HAP-1 (cell line): ENCODE data around the gene DIP2C.
"Not testable (repeated sequence)": the region's sequence is repeated elsewhere in the genome, so short reads cannot be mapped to it uniquely, and the experiment has no call there.

Source experiments
- DNase-seq, 2 experiments: peaks; one replicate each; pipeline ENCODE4 v3.0.0-alpha.2; 2016 to 2020; ENCODE audit warnings: low spot score in 2 of 2
- H3K27me3 ChIP-seq: fragments of 250-450 bp; sonication (Bioruptor Pico); 2 replicates; pipeline ENCODE4 v1.5.1; 2020; ENCODE audit warnings: low read depth, mild to moderate bottlenecking, moderate library complexity
- H3K36me3 ChIP-seq: fragments of 250-450 bp; sonication (Bioruptor Pico); replicated peaks from 2 replicates; pipeline ENCODE4 v1.5.1; 2020; ENCODE audit warnings: mild to moderate bottlenecking
- H3K4me1 ChIP-seq: fragments of 250-450 bp; sonication (Bioruptor Pico); 2 replicates; pipeline ENCODE4 v1.5.1; 2020; ENCODE audit warnings: mild to moderate bottlenecking
- H3K4me3 ChIP-seq: fragments of 250-450 bp; sonication (Bioruptor Pico); 2 replicates; pipeline ENCODE4 v1.5.1; 2020; ENCODE audit warnings: mild to moderate bottlenecking, moderate library complexity
- H3K9me3 ChIP-seq: fragments of 250-450 bp; sonication (Bioruptor Pico); 2 replicates; pipeline ENCODE4 v1.5.1; 2020; ENCODE audit warnings: mild to moderate bottlenecking, moderate library complexity
- in situ Hi-C: fragments of 300-500 bp; cut with MboI; formaldehyde crosslinking; loops from 3 replicates; pipeline ENCODE4 v1.14.3; 2020; ENCODE audit warnings: low sequenced_read_pairs, inconsistent platforms, mixed read lengths

DIP2C gene

GRCh38 chr10:278707-279106 lies 410.8 kb downstream of the DIP2C start:
- no peaks in the 10 kb centered on the region; the same call in 1 of the 2 replicates for H3K36me3 ChIP-seq
- H3K4me1 ChIP-seq = no peaks in the 10 kb centered on the region
- H3K4me3 ChIP-seq = no peak overlapping the region
- no peaks in the 10 kb centered on the region for H3K27me3 ChIP-seq
- in situ Hi-C loops = no loop called here
- no peak for DNase-seq
- no peaks in the 10 kb centered on the region for H3K9me3 ChIP-seq

GRCh38 chr10:277963-278362 lies 411.5 kb downstream of the DIP2C start:
- H3K36me3 ChIP-seq = no peaks in the 10 kb centered on the region; the same call in 1 of the 2 replicates
- no peak for DNase-seq
- H3K4me1 ChIP-seq = no peaks in the 10 kb centered on the region
- no peaks in the 10 kb centered on the region for H3K27me3 ChIP-seq
- H3K9me3 ChIP-seq = no peaks in the 10 kb centered on the region
- H3K4me3 ChIP-seq = no peak overlapping the region
- in situ Hi-C loops = no loop called here

GRCh38 chr10:275680-276079 lies 413.8 kb downstream of the DIP2C start:
- Histone ChIP-seq H3K9me3 (no peaks in the 10 kb centered on the region), H3K4me3 (no peak overlapping the region), H3K36me3 (no peaks in the 10 kb centered on the region; the same call in 1 of the 2 replicates), H3K27me3 (no peaks in the 10 kb centered on the region), H3K4me1 (no peaks in the 10 kb centered on the region)
- in situ Hi-C loops = no loop called here
- DNase-seq = no peak

- H3K9me3 ChIP-seq = no peaks in the 10 kb centered on the region
- H3K36me3 ChIP-seq = no peaks in the 10 kb centered on the region; the same call in 1 of the 2 replicates
- DNase-seq = no peak
- no peaks in the 10 kb centered on the region for H3K27me3 ChIP-seq
- H3K4me3 ChIP-seq = no peak overlapping the region
- H3K4me1 ChIP-seq = no peaks in the 10 kb centered on the region
- in situ Hi-C loops = no loop called here
Measured at GRCh38 chr10:274866-275265, 414.6 kb downstream of the DIP2C start.

- Histone ChIP-seq H3K9me3 (no peaks in the 10 kb centered on the region), H3K27me3 (no peaks in the 10 kb centered on the region), H3K4me1 (no peaks in the 10 kb centered on the region), H3K36me3 (no peaks in the 10 kb centered on the region; the same call in 1 of the 2 replicates), H3K4me3 (no peak overlapping the region)
- no peak for DNase-seq
- in situ Hi-C loops = no loop called here
Measured at GRCh38 chr10:273088-273487, 416.4 kb downstream of the DIP2C start.

- no peak overlapping the region for H3K4me3 ChIP-seq
Measured at GRCh38 chr10:271722-272121, 417.7 kb downstream of the DIP2C start.

GRCh38 chr10:271201-271600 lies 418.3 kb downstream of the DIP2C start:
- no peaks in the 10 kb centered on the region for H3K9me3 ChIP-seq
- no peak for DNase-seq
- no peaks in the 10 kb centered on the region for H3K27me3 ChIP-seq
- in situ Hi-C loops = no loop called here
- H3K4me3 ChIP-seq = no peak overlapping the region
- no peaks in the 10 kb centered on the region; the same call in 1 of the 2 replicates for H3K36me3 ChIP-seq
- no peaks in the 10 kb centered on the region; the same call in 1 of the 2 replicates for H3K4me1 ChIP-seq

More at GRCh38 chr10:271722-272121, 417.7 kb downstream of the DIP2C start:
- H3K36me3 ChIP-seq = no peaks in the 10 kb centered on the region; the same call in 1 of the 2 replicates
- in situ Hi-C loops = no loop called here
- H3K9me3 ChIP-seq = no peaks in the 10 kb centered on the region
- no peak for DNase-seq
- no peaks in the 10 kb centered on the region; the same call in 1 of the 2 replicates for H3K4me1 ChIP-seq
- H3K27me3 ChIP-seq = no peaks in the 10 kb centered on the region

- no peaks in the 10 kb centered on the region for H3K9me3 ChIP-seq
- in situ Hi-C loops = no loop called here
- no peaks in the 10 kb centered on the region for H3K36me3 ChIP-seq
- no peak overlapping the region for H3K4me3 ChIP-seq
- no peaks in the 10 kb centered on the region; the same call in 1 of the 2 replicates for H3K4me1 ChIP-seq
- no peak for DNase-seq
- no peaks in the 10 kb centered on the region for H3K27me3 ChIP-seq
Measured at GRCh38 chr10:269440-270074, 419.9 kb downstream of the DIP2C start.

- H3K4me1 ChIP-seq = no peaks in the 10 kb centered on the region; the same call in 1 of the 2 replicates
- in situ Hi-C loops = no loop called here
Measured at GRCh38 chr10:267705-268104, 421.8 kb downstream of the DIP2C start.

GRCh38 chr10:266974-267425 lies 422.5 kb downstream of the DIP2C start:
- in situ Hi-C loops = no loop called here
- no peaks in the 10 kb centered on the region; the same call in 1 of the 2 replicates for H3K4me1 ChIP-seq
- H3K9me3 ChIP-seq = no peaks in the 10 kb centered on the region
- no peak for DNase-seq
- no peaks in the 10 kb centered on the region for H3K36me3 ChIP-seq
- no peaks in the 10 kb centered on the region for H3K27me3 ChIP-seq
- H3K4me3 ChIP-seq = no peak overlapping the region

More at GRCh38 chr10:267705-268104, 421.8 kb downstream of the DIP2C start:
- Histone ChIP-seq H3K27me3 (no peaks in the 10 kb centered on the region), H3K9me3 (no peaks in the 10 kb centered on the region), H3K4me3 (no peak overlapping the region), H3K36me3 (no peaks in the 10 kb centered on the region)
- DNase-seq = no peak

GRCh38 chr10:265816-266588 lies 423.5 kb downstream of the DIP2C start:
- not testable (repeated sequence) for DNase-seq

GRCh38 chr10:265074-265440 lies 424.4 kb downstream of the DIP2C start:
- H3K4me1 ChIP-seq, H3K27me3 ChIP-seq, in situ Hi-C loops, DNase-seq, H3K36me3 ChIP-seq, H3K9me3 ChIP-seq, H3K4me3 ChIP-seq: not testable (repeated sequence)

More at GRCh38 chr10:265816-266588, 423.5 kb downstream of the DIP2C start:
- H3K27me3 ChIP-seq, H3K4me3 ChIP-seq, H3K36me3 ChIP-seq, H3K4me1 ChIP-seq, H3K9me3 ChIP-seq, in situ Hi-C loops: not testable (repeated sequence)

- DNase-seq, H3K36me3 ChIP-seq, in situ Hi-C loops, H3K4me3 ChIP-seq, H3K9me3 ChIP-seq, H3K4me1 ChIP-seq, H3K27me3 ChIP-seq: not testable (repeated sequence)
Measured at GRCh38 chr10:264160-265073, 425.1 kb downstream of the DIP2C start.
